B cell (primary cell): ENCODE data around the gene CST7. TPM values are rescaled to one million over a fixed set of nuclear protein-coding genes. Genes with fewer than 3 reads are reported as not detected.

Experiments
- ATAC-seq: fragments of 200-7000 bp; cut with Tn5 transposase; one replicate; pipeline ENCODE4 v1.10.0; 2021; ENCODE audit warnings: low read depth, mild to moderate bottlenecking, moderate number of reproducible peaks, moderate library complexity
- CTCF ChIA-PET: fragments of 350-600 bp; sonication (Branson Sonifier 250); formaldehyde crosslinking; loops from one replicate; lab custom pipeline; 2021; ENCODE audit warnings: antibody characterized with exemption, inconsistent platforms; lab: Charles Lee
- POLR2A ChIA-PET: fragments of 350-600 bp; sonication (Branson Sonifier 250); formaldehyde crosslinking; loops from one replicate; lab custom pipeline; 2021; ENCODE audit warnings: antibody characterized with exemption; lab: Charles Lee
- DNase-seq: peaks from one replicate; pipeline ENCODE4 v3.0.0; 2013
- H2AFZ ChIP-seq: 2 replicates; pipeline ENCODE4 v1.6.1; 2012; ENCODE audit warnings: mild to moderate bottlenecking, low read depth, low read length; ENCODE audit not compliant: insufficient read depth, poor library complexity, severe bottlenecking
- H3K27ac ChIP-seq, 2 donors: 1 replicate in 1 of 2; 2 replicates in 1 of 2; pipeline ENCODE4 v1.5.1; 2012 to 2013; ENCODE audit warnings: low read length in 2 of 2, mild to moderate bottlenecking in 2 of 2, moderate library complexity in 1 of 2
- H3K27me3 ChIP-seq, 4 experiments: fragments of 200-600 bp in 1 of 4; sonication (generic) in 1 of 4; replicated peaks in 1 of 4; 1 replicate in 2 of 4; 2 replicates in 2 of 4; pipeline versions ENCODE4 v1.6.1 to v1.7.0; 2013 to 2016; ENCODE audit warnings: low read length in 3 of 4, mild to moderate bottlenecking in 2 of 4, mixed read lengths in 1 of 4, moderate library complexity in 1 of 4; ENCODE audit not compliant: insufficient read depth in 4 of 4, control insufficient read depth in 3 of 4; ENCODE audit errors: control extremely low read depth in 1 of 4
- H3K36me3 ChIP-seq, 2 experiments: replicated peaks in 1 of 2; 1 replicate in 1 of 2; 2 replicates in 1 of 2; pipeline versions ENCODE4 v1.6.1 to v1.7.1; 2013; ENCODE audit warnings: low read length in 1 of 2; ENCODE audit not compliant: insufficient read depth in 2 of 2, control insufficient read depth in 1 of 2; ENCODE audit errors: control extremely low read depth in 1 of 2, extremely low read depth in 1 of 2
- H3K4me1 ChIP-seq, 2 donors: fragments of 200-600 bp in 1 of 2; sonication (generic) in 1 of 2; 1 replicate in 1 of 2; 2 replicates in 1 of 2; pipeline versions ENCODE4 v1.5.1 to v1.6.1; 2013 to 2017; ENCODE audit warnings: low read length in 2 of 2; ENCODE audit not compliant: control insufficient read depth in 2 of 2, insufficient read depth in 2 of 2
- H3K4me2 ChIP-seq: replicated peaks from 2 replicates; pipeline ENCODE3; 2012; ENCODE audit warnings: mild to moderate bottlenecking, low read depth, low read length; ENCODE audit not compliant: poor library complexity, severe bottlenecking
- H3K4me3 ChIP-seq, 5 experiments: fragments of 200-600 bp in 1 of 5; sonication (generic) in 1 of 5; 1 replicate in 3 of 5; 2 replicates in 2 of 5; pipeline versions ENCODE4 v1.5.1 to v1.7.0; 2011 to 2016; ENCODE audit warnings: low read length in 4 of 5, mild to moderate bottlenecking in 4 of 5, low read depth in 2 of 5, control low read depth in 1 of 5, moderate library complexity in 1 of 5; ENCODE audit not compliant: insufficient read depth in 1 of 5; ENCODE audit errors: control extremely low read depth in 1 of 5, extremely low read depth in 1 of 5
- H3K79me2 ChIP-seq: fragments of 200-600 bp; sonication (generic); one replicate; pipeline ENCODE4 v1.6.0; 2016; ENCODE audit warnings: low read length; ENCODE audit not compliant: control insufficient read depth, insufficient read depth
- H3K9ac ChIP-seq: fragments of 200-600 bp; sonication (generic); 2 replicates; pipeline ENCODE4 v1.6.1; 2017; ENCODE audit warnings: mild to moderate bottlenecking, low read length, moderate library complexity
- H3K9me3 ChIP-seq, 3 donors: one replicate each; pipeline versions ENCODE4 v1.6.1 to v1.7.1; 2013; ENCODE audit warnings: low read length in 2 of 3; ENCODE audit not compliant: control insufficient read depth in 2 of 3, insufficient read depth in 1 of 3; ENCODE audit errors: control extremely low read depth in 1 of 3
- H4K20me1 ChIP-seq: 2 replicates; pipeline ENCODE4 v1.6.0; 2012; ENCODE audit warnings: mild to moderate bottlenecking, low read length; ENCODE audit not compliant: insufficient read depth, control insufficient read depth, poor library complexity, severe bottlenecking
- H3K27ac Mint-ChIP-seq: one replicate; pipeline ENCODE4 v1.8.0; 2021; ENCODE audit warnings: mixed read lengths
- H3K27me3 Mint-ChIP-seq: one replicate; pipeline ENCODE4 v1.8.0; 2021; ENCODE audit warnings: mixed read lengths
- H3K4me1 Mint-ChIP-seq: one replicate; pipeline ENCODE4 v1.8.0; 2021; ENCODE audit warnings: mixed read lengths
- H3K4me3 Mint-ChIP-seq: one replicate; pipeline ENCODE4 v1.8.0; 2021; ENCODE audit warnings: mixed read lengths
- H3K9me3 Mint-ChIP-seq: one replicate; pipeline ENCODE4 v1.8.0; 2022; ENCODE audit warnings: mixed read lengths; ENCODE audit not compliant: insufficient read depth
- CTCF ChIP-seq: fragments of 200-600 bp; IDR thresholded peaks from one replicate; pipeline ENCODE4 v1.8.0; 2022; ENCODE audit warnings: antibody characterized with exemption, mild to moderate bottlenecking
- EZH2 ChIP-seq: IDR thresholded peaks from 2 replicates; pipeline ENCODE4 v1.6.1; 2012; ENCODE audit warnings: borderline replicate concordance, low read depth, mild to moderate bottlenecking, moderate library complexity, low read length; ENCODE audit not compliant: insufficient read depth, poor library complexity, severe bottlenecking
- WGBS: methylation state at CpG from one replicate; pipeline ENCODE4 v1.1.5; 2013; ENCODE audit warnings: missing lambda C conversion rate; ENCODE audit not compliant: insufficient coverage; 5-methylcytosine and 5-hydroxymethylcytosine counted together
- intact Hi-C: fragments of 100-400 bp; cut with micrococcal nuclease; formaldehyde crosslinking; loops from one replicate; pipeline ENCODE4 v1.10.0; 2022
- polyA plus RNA-seq: library from polyadenylated mRNA; depleted of rRNA; stranded (reverse); fragments of >200 nt; gene quantifications from 2 replicates; pipeline ENCODE4 v1.2.3, GENCODE V29; 2012
- total RNA-seq, 2 donors: library from RNA; stranded (reverse); fragments of 120-200 nt in 1 of 2; gene quantifications; 1 replicate in 1 of 2; 2 replicates in 1 of 2; pipeline versions ENCODE4 v1.2.3 to v1.2.4, GENCODE V29; 2013 to 2022

Gene CST7
- total and polyA plus RNA-seq, 2 donors (not counting 1 experiment from before 2014, with no cell fraction given) = 0.94 to 3.4 TPM

- Mint-ChIP-seq H3K27me3 (no peaks in the 10 kb centered on the region), H3K4me3 (no peak overlapping the region), H3K4me1 (peaks cover 3% of the 10 kb centered on the region), H3K9me3 (no peaks in the 10 kb centered on the region), H3K27ac (no peak overlapping the region)
- peaks cover 11 to 52% of the 10 kb centered on the region in 2 experiments for H3K36me3 ChIP-seq
- ATAC-seq = no peak
- peak overlapping the region in 1 of 2 donors; percentile 21 for H3K27ac ChIP-seq
- H3K79me2 ChIP-seq = no peaks in the 10 kb centered on the region
- no peak overlapping the region for H2AFZ ChIP-seq
- H4K20me1 ChIP-seq = no peaks in the 10 kb centered on the region
- ChIA-PET CTCF (no interaction called here), POLR2A (no interaction called here)
- DNase-seq = no peak
- WGBS = 92% methylated on average over 4 of the region's 5 CpGs
- intact Hi-C loops = no loop called here
- peaks cover 0 to under 1% (median 0%) of the 10 kb centered on the region in 3 donors for H3K9me3 ChIP-seq
- no peak overlapping the region for H3K9ac ChIP-seq
- H3K4me2 ChIP-seq = no peak overlapping the region
- no peaks in the 10 kb centered on the region for H3K27me3 ChIP-seq
- no peak for TF ChIP-seq CTCF
- no peak for TF ChIP-seq EZH2
- no peak overlapping the region for H3K4me3 ChIP-seq
- H3K4me1 ChIP-seq = peaks cover 0 to 8% of the 10 kb centered on the region in 2 donors
Observed at GRCh38 chr20:24970030-24970553, 21.0 kb downstream of the CST7 start.

DNA sequence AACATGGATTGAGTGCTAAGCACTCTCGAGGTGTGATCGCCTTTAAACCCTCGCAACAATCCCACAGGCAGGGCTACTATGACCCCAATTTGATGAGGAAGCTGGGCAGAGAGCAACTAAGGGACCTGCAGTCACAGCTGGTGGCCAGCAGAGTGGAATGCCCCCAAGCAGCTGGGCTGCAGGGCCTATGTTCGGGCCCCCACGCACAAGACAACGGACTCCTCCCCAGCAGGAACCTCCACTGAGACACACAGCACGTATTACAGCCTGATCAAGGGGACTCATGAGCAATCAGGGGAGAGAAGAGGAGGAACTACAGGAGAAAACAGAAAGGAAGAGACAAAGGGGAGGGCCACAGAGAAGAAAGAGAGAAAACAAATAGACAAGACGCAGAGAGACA, 21.7 kb downstream of the CST7 start:
- H3K27me3 Mint-ChIP-seq = no peaks in the 10 kb centered on the region
- TF ChIP-seq EZH2 = no peak
- no peak for TF ChIP-seq CTCF
- DNase-seq = no peak
- no peaks in the 10 kb centered on the region for H3K9me3 Mint-ChIP-seq
- Histone ChIP-seq H3K36me3 (peaks cover 11 to 52% of the 10 kb centered on the region in 2 experiments), H3K27ac (peak overlapping the region in 1 of 2 donors; percentile 62), H3K4me3 (no peak overlapping the region), H3K27me3 (no peaks in the 10 kb centered on the region), H3K4me1 (peaks cover 0 to 8% of the 10 kb centered on the region in 2 donors), H2AFZ (no peak overlapping the region), H3K9ac (no peak overlapping the region), H3K9me3 (peaks cover 0 to 2% (median 0%) of the 10 kb centered on the region in 3 donors), H3K79me2 (no peaks in the 10 kb centered on the region), H4K20me1 (no peaks in the 10 kb centered on the region), H3K4me2 (no peak overlapping the region)
- ChIA-PET CTCF (no interaction called here), POLR2A (no interaction called here)
- H3K4me3 Mint-ChIP-seq = no peak overlapping the region
- ATAC-seq = no peak
- no peak overlapping the region for H3K27ac Mint-ChIP-seq
- intact Hi-C loops = no loop called here
- 88% methylated on average over 5 of the region's 8 CpGs for WGBS
- peaks cover 3% of the 10 kb centered on the region for H3K4me1 Mint-ChIP-seq
